Caki2 (cell line): Measurements from ENCODE around the gene TMEM89. TPM values are rescaled to one million over a fixed set of nuclear protein-coding genes. Genes with fewer than 3 reads are reported as not detected.

Experiments used
- DNase-seq: peaks from one replicate; pipeline ENCODE4 v3.0.0-alpha.2; 2015; ENCODE audit warnings: low read depth
- in situ Hi-C: cut with HindIII; loops from 2 replicates; pipeline ENCODE4 v1.10.0; 2016; ENCODE audit warnings: low sequenced_read_pairs, low pct_unique_long_range_greater_than_20kb, mixed read lengths
- total RNA-seq: library from RNA; depleted of rRNA; stranded (reverse); fragments of >200 nt; shearing (Covaris generic); gene quantifications from 2 replicates; pipeline ENCODE4 v1.2.3, GENCODE V29; 2014; ENCODE audit warnings: low replicate concordance

TMEM89 gene
- total RNA-seq, 1 experiment from 2014 or later = not detected

- in situ Hi-C loops = no loop called here
- DNase-seq = no peak
Measured at GRCh38 chr3:48647714-48648113, 26.1 kb upstream of the TMEM89 start.

DNA sequence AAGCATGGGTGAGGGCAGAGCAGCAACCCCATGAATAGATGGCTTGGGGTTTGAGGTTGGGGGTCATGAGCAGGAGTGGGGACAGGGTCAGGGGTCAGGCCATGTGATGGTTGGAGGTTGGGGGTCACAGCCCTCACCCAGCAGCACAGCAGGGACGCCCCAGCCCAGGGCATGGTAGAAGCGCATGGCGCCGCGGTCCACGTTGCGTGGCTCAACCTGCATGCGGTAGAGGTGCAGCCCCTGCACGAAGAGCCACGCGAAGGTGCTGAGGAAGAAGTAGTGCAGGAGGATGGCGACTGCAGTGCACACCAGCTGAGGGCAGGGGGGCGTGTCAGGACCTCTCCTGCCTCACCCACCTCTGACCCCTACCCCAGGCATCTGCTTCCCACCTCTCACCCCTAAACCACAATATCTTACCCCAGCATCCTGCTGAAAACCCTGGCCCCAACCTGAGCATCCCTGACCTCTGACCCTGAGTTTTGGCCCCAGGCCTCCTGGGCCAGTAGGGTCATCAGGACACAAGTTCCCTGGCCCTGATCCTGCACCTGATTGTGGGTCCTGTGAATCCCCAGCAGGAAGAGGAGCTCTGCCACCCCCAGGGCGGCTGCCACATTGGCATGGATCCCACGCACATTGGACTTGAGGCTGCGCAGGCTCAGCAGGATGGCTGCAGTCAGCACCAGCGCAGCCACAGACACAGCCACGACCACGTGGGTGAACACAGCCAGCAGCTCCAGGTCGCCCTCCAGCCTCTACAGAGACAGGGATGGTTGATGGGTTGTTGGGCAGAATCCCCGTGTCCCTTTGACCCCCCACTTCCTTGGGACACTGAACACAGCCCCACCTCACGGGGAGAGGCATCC is 23.6 kb upstream of the TMEM89 start:
- no peak for DNase-seq
- in situ Hi-C loops = no loop called here

DNA sequence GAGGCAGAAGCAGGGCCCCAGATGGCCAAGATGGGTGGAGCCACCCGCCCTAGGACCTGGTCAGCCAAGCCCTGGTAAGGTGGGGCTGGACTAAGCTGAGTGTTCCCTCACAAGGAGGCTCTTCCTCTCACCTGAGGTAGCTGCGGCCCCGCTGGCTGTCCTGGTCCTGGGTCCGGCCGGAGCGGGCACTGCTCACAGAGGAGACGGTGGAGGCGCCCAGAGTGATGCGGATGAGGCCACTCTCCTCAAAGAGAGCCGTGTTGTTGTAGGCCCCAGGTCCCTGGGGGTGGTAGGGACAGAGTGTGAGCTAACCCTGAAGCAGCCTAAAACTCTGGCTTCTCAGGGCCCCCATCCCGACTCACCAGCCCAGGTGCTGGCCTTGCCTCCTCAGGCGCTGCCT is 21.0 kb upstream of the TMEM89 start:
- in situ Hi-C loops = no loop called here
- no peak for DNase-seq

GRCh38 chr3:48641396-48641795 is 19.8 kb upstream of the TMEM89 start:
- DNase-seq = no peak
- in situ Hi-C loops = no loop called here

- no peak for DNase-seq
- in situ Hi-C loops = no loop called here
Measured at GRCh38 chr3:48639944-48640606, 18.5 kb upstream of the TMEM89 start.

- no peak for DNase-seq
- in situ Hi-C loops = no loop called here
Measured at GRCh38 chr3:48637305-48637704, 15.7 kb upstream of the TMEM89 start.

DNA sequence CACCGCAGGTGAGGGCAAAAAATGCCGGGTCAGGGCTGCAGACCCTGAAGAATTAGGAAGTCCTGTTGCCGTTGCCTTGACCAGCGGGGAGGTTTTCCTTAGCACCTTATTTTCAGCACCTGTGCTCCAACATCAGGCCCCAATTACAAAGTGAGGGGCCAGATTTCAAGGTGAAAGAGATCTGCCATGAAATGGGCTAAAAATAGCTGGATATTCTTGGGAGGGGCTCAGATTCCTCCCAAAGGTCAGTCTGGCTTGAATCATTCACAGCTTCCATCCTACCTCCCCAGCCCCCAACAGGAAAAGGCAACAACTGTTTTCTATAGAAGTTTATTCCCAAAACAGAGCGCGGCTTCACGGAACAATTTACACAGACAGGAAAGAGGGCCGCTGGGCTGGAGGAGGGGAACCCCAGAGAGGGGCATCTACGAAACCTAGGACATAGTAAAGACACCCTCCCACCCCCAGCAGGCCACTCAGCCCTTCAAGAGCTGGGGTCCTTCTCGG is 14.6 kb upstream of the TMEM89 start:
- no peak for DNase-seq
- in situ Hi-C loops = no loop called here

DNA sequence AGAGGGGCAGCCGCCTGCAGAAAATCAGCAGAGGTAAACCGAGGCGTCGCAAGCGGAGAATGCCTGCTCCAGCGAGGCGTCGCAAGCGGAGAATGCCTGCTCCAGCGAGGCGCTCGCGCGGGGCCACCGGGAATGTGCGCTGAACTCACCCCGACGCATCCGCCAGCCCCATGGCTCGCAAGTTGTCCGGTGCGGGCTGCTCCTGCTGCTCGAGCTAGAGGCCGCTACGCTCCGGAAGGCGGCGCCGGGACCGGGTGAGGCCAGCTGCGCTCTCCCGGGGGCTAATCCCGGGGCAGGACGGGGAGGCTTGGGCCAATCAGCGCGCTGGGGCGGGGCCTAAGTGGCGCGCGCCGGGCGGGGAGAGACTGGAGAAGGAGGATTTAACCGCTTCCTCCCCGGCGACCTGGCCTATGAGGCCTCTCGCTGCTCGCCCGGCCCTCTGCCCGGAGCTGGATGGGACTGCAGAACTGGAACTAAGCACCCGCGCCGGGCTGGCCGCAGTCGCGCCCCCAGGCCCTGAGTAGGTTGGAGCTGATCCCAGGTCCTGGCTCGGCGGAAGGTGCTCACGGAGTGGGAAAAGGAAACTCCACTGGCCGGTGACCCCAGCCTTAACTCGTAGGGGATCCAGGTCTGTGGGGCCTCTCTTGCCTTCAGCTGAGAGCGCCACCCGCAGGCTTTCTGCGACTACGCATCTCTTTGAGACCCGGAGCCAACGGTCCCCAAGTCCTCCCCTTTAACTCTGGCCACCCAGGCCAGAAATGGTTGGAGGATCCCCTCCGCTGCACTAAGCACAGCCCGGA is 13.9 kb upstream of the TMEM89 start, which contains the start of gene SLC26A6:
Gene SLC26A6 (minus strand): TSS at position 240 of the 800 bp plus-strand sequence. CDS start 68 bp downstream, at position 172.
- DNase-seq = peak; percentile 92
- in situ Hi-C loops = no loop called here

DNA sequence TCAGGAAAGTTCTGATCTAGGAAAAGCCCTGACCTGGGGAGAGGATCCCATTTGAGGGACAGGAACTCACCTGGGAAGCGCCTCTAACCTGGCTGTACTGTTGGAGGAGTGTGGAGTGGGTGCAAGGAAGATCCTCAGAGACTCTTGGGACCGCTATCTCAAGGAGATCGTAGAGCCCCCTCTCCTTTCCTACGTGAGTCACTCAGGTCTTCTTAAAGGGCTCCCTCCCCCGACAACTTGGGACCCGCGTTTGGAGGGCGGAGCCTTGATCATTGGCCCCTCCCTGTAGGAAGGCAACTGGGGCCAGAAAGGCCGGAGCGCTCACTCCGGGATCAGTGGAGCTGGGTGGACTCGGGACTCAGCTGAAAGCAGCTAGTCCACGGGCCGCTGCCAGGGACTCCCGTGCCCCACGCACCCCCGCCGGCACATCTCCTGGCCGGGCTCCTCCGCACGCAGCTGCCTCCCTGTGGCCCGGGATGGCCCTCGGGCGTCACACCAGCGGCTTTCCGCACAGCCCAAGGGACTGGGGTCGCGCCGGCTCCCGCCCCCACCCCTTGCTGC is 13.2 kb upstream of the TMEM89 start:
- peak; percentile 50 for DNase-seq
- in situ Hi-C loops = no loop called here

- in situ Hi-C loops = no loop called here
- DNase-seq = no peak
Measured at GRCh38 chr3:48633743-48634142, 12.2 kb upstream of the TMEM89 start.

DNA sequence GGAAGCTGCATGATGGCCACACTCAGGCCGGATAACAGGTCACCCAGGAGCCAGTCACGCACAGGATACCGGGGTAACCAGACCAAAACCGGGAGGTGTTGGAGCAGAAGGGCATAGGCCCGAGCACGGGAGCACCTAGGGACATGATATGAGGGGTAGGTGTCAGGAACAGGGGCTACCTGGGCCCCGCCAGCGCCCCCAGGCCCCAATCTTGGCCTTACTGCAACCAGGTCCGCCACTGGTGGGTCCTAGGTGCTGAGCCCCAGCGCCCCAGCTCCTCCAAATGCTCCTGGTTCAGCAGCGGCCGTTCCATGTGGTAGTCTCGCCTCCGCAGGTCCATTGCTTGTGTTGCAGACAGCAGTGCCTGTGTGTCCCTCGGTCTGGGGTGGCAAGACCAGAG is 11.7 kb upstream of the TMEM89 start:
- in situ Hi-C loops = no loop called here
- no peak for DNase-seq

DNA sequence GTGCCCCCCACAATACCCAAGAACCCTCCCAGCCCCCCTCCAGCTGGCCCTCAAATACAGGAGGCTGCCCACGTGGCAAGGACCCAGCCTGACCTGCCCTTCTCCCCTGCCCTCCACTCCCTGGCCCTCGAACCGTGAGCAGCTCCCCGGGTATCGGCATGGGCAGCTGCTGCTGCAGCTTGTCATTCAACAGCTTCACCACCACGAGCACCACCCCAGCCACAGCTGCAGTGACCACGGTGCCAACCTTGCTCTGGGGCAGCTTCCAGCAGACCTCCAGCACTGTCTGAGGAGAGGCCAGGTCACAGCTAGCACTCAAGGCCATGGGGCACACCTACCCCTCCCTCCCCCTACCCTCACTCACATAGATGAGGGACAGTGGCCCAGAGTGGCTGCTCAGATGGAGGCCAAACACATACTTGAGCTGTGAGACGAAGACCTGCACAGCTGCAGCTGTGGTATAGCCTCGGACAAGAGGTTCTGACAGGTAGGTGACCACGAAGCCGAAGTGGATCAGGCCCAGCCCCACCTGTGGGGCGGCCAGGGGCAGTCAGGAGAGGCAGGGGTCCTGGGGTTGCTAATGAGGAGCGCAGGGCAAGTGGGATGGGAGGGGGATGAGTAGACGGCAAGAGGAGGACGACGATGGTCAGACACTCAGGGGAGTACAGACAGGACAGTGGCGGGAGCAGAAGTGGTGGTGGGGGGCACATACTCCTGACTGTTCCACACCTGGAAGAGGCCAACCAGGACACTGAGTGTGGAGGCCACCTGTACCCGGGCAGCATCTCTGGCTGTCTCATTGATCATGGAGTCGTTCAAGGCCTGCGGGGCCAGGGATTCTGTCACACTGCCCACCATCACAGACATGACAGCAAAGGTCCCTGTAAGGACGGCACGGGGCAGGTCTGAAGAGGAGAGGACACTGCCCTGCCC is 10.2 kb upstream of the TMEM89 start:
- no peak for DNase-seq
- in situ Hi-C loops = no loop called here

DNA sequence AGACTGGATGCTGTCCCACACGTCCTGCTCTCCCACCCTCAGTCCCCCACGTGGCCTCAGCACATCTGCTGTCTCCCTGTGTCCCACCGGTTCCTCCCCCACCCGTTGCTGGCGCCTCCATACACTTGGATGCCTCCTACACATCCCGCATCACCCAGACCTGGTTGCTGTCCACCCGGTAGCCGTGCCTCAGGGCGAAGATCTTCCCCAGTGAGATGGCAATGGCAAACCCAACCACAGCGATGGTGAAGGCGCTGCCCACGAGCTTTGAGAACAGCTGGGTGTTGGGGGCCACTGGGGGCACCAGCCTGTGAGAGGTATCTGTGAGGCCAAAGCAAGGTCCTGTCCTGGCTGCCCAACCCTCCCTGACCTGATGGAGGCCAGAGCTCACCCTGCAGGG is 9.3 kb upstream of the TMEM89 start:
- in situ Hi-C loops = no loop called here
- no peak for DNase-seq

DNA sequence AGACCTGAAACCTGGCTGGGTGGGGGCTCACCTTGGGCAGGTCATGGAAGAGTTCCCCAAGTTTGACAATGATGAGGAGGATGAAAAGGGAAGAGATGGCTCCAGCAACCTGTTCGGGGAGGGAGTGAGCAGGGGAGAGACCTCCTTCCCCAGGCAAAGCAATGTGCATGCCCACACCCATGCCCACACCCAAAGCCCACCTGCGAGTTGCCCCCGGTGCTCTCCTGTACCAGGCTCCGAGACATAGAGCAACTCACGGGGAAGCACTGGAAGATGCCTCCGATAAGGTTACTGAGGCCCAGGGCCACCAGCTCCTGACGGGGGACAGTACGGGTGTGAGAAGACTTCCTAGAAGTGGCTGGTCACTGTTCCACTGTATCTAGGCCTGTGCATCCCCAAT is 8.8 kb upstream of the TMEM89 start:
- in situ Hi-C loops = no loop called here
- DNase-seq = no peak

DNA sequence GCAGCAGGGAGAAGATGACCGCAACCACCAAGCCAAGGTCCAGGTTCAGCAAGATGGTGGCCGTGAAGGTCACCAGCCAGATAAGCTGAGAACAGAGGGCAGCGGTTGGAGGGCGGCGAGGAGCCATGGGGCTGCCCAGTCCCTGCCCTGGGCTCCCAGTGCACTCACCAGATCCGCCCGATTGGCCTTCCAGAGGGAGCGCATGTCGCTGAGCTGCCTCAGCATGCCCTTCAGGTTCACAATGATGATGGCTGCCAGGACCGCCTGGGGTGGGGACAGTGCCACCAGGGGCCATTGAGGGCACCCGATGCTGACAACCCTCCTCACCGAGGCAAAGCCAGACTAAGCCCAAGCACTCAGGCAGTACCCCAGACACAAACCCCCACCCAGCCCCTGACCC is 8.3 kb upstream of the TMEM89 start:
- in situ Hi-C loops = no loop called here
- DNase-seq = no peak

- in situ Hi-C loops = no loop called here
- DNase-seq = no peak
Measured at GRCh38 chr3:48628277-48629017, 6.9 kb upstream of the TMEM89 start.

GRCh38 chr3:48625600-48625999 is 4.0 kb upstream of the TMEM89 start:
- in situ Hi-C loops = no loop called here
- DNase-seq = no peak
